GM19023 (cell line): Measurements from ENCODE around the gene CHKA.

ENCODE experiments used
- ATAC-seq: cut with Tn5 transposase; IDR thresholded peaks from one replicate; pipeline ENCODE4 v1.9.1; 2021; ENCODE audit warnings: mild to moderate bottlenecking, moderate library complexity; ENCODE audit not compliant: unreplicated experiment

The CHKA gene

GRCh38 chr11:68143310-68143689, 22.1 kb upstream of the CHKA start:
- no peak for ATAC-seq

GRCh38 chr11:68142441-68143309, 21.5 kb upstream of the CHKA start:
- no peak for ATAC-seq

GRCh38 chr11:68142028-68142412, 20.8 kb upstream of the CHKA start:
- ATAC-seq, result no peak

GRCh38 chr11:68141246-68142027, 20.2 kb upstream of the CHKA start:
- no peak for ATAC-seq

GRCh38 chr11:68140496-68141245, 19.5 kb upstream of the CHKA start:
- ATAC-seq, result no peak

- ATAC-seq, result no peak
Measured at GRCh38 chr11:68138237-68138636, 17.0 kb upstream of the CHKA start.

- no peak for ATAC-seq
Measured at GRCh38 chr11:68137833-68138232, 16.6 kb upstream of the CHKA start.

GRCh38 chr11:68136866-68137265, 15.7 kb upstream of the CHKA start:
- ATAC-seq, result no peak

- ATAC-seq, result no peak
Measured at GRCh38 chr11:68135161-68135560, 14.0 kb upstream of the CHKA start.

GRCh38 chr11:68133761-68134160, 12.6 kb upstream of the CHKA start:
- ATAC-seq, result no peak

GRCh38 chr11:68130121-68130520, 8.9 kb upstream of the CHKA start:
- ATAC-seq, result no peak

GRCh38 chr11:68128682-68129327, 7.6 kb upstream of the CHKA start:
- ATAC-seq, result no peak

GRCh38 chr11:68127714-68128681, 6.8 kb upstream of the CHKA start:
- no peak for ATAC-seq

GRCh38 chr11:68125164-68125563, 4.0 kb upstream of the CHKA start:
- no peak for ATAC-seq

GRCh38 chr11:68122936-68123539, 1.9 kb upstream of the CHKA start:
- ATAC-seq, result no peak

- peak; percentile 20 for ATAC-seq
Measured at GRCh38 chr11:68120273-68121066, 718 bp downstream of the CHKA start.

GRCh38 chr11:68118706-68119448, 2.3 kb downstream of the CHKA start:
- ATAC-seq, result no peak
